Endothelial cell of umbilical vein (primary cell): ENCODE data around the gene SSNA1. TPM values are rescaled to one million over a fixed set of nuclear protein-coding genes. Genes with fewer than 3 reads are reported as not detected.

ENCODE experiments used
- BruUV-seq: library from RNA; stranded (reverse); fragments of 400-500 nt; replicated peaks from 2 replicates; lab custom pipeline; 2021; lab: Mats Ljungman, UMichigan
- CTCF ChIA-PET: fragments of 300-600, 350-600 bp; sonication (Branson Sonifier 250); formaldehyde crosslinking; loops from one replicate; lab custom pipeline; 2021; ENCODE audit warnings: antibody characterized with exemption, inconsistent platforms; lab: Charles Lee
- POLR2A ChIA-PET: fragments of 300-600, 350-600 bp; sonication (Branson Sonifier 250); formaldehyde crosslinking; loops from one replicate; lab custom pipeline; 2021; ENCODE audit warnings: antibody characterized with exemption, inconsistent platforms; lab: Charles Lee
- DNase-seq: peaks from one replicate; pipeline ENCODE4 v3.0.0-alpha.2; 2011; ENCODE audit warnings: low read depth, low spot score
- FAIRE-seq: peaks from 2 replicates; lab custom pipeline; 2011; peaks lifted over from hg19 to GRCh38; lab: Jason Lieb, UNC
- H2AFZ ChIP-seq: 2 replicates; pipeline ENCODE4 v1.6.0; 2012; ENCODE audit warnings: low read depth, low read length, control low read depth, inconsistent platforms
- H3K27ac ChIP-seq: 2 replicates; pipeline ENCODE4 v1.5.1; 2011; ENCODE audit warnings: low read depth, mild to moderate bottlenecking, control low read depth, low read length, moderate library complexity; ENCODE audit not compliant: insufficient read depth
- H3K27me3 ChIP-seq, 2 experiments: 2 replicates each; pipeline versions ENCODE4 v1.6.0 to v1.6.1; 2011; ENCODE audit warnings: low read length in 2 of 2, mixed read lengths in 1 of 2; ENCODE audit not compliant: control insufficient read depth in 2 of 2, insufficient read depth in 2 of 2
- H3K36me3 ChIP-seq, 2 experiments: 2 replicates in 1 of 2; 3 replicates in 1 of 2; pipeline ENCODE4 v1.5.1; 2011; ENCODE audit warnings: low read length in 2 of 2, mild to moderate bottlenecking in 1 of 2, moderate library complexity in 1 of 2; ENCODE audit not compliant: control insufficient read depth in 2 of 2, insufficient read depth in 2 of 2; ENCODE audit errors: extremely low read depth in 1 of 2
- H3K4me1 ChIP-seq: 3 replicates; pipeline ENCODE4 v1.5.1; 2011; ENCODE audit warnings: mild to moderate bottlenecking, low read length; ENCODE audit not compliant: control insufficient read depth, insufficient read depth; ENCODE audit errors: extremely low read depth
- H3K4me2 ChIP-seq: 2 replicates; pipeline ENCODE4 v1.6.1; 2011; ENCODE audit warnings: low read length, control low read depth, mixed read lengths; ENCODE audit not compliant: insufficient read depth
- H3K4me3 ChIP-seq, 3 experiments: fragments of 200-600 bp in 1 of 3; sonication (generic), shearing (Covaris generic) in 1 of 3; replicated peaks in 1 of 3; 2 replicates each; pipeline ENCODE4 v1.5.1; 2011 to 2016; ENCODE audit warnings: control low read depth in 3 of 3, low read length in 3 of 3, mild to moderate bottlenecking in 2 of 3, inconsistent platforms in 1 of 3, low read depth in 1 of 3, moderate library complexity in 1 of 3; ENCODE audit not compliant: insufficient read depth in 1 of 3
- H3K79me2 ChIP-seq: 2 replicates; pipeline ENCODE4 v1.6.0; 2012; ENCODE audit warnings: low read length, inconsistent platforms; ENCODE audit not compliant: control insufficient read depth, insufficient read depth
- H3K9ac ChIP-seq: replicated peaks from 2 replicates; pipeline ENCODE3; 2011; ENCODE audit warnings: low read length, control low read depth; ENCODE audit not compliant: insufficient read depth; ENCODE audit errors: extremely low read depth
- H3K9me1 ChIP-seq: replicated peaks from 3 replicates; pipeline ENCODE4 v1.6.0; 2011; ENCODE audit warnings: mild to moderate bottlenecking, low read length; ENCODE audit not compliant: control insufficient read depth, insufficient read depth; ENCODE audit errors: extremely low read depth
- H3K9me3 ChIP-seq: replicated peaks from 2 replicates; pipeline ENCODE4 v1.5.1; 2012; ENCODE audit warnings: low read length, inconsistent platforms; ENCODE audit not compliant: control insufficient read depth, insufficient read depth
- H4K20me1 ChIP-seq: replicated peaks from 2 replicates; pipeline ENCODE3; 2011; ENCODE audit warnings: mild to moderate bottlenecking, low read length; ENCODE audit not compliant: control insufficient read depth, insufficient read depth; ENCODE audit errors: extremely low read depth
- CTCF ChIP-seq, 2 donors: IDR thresholded peaks; 1 replicate in 1 of 2; 2 replicates in 1 of 2; pipeline ENCODE4 v1.5.1; 2011; ENCODE audit warnings: low read length in 2 of 2, mild to moderate bottlenecking in 2 of 2, moderate library complexity in 2 of 2, control low read depth in 1 of 2, inconsistent platforms in 1 of 2, low read depth in 1 of 2; ENCODE audit not compliant: insufficient read depth in 1 of 2; ENCODE audit errors: extremely low read depth in 1 of 2
- GATA2 ChIP-seq: IDR thresholded peaks from 2 replicates; pipeline ENCODE4 v1.7.0; 2011; ENCODE audit warnings: low read depth, mild to moderate bottlenecking, moderate library complexity, mixed read lengths, low read length; ENCODE audit not compliant: insufficient read length, insufficient read depth
- JUN ChIP-seq: IDR thresholded peaks from 2 replicates; pipeline ENCODE4 v1.6.1; 2011; ENCODE audit warnings: borderline replicate concordance, low read depth; ENCODE audit not compliant: insufficient read length, insufficient read depth
- POLR2AphosphoS5 ChIP-seq: IDR thresholded peaks from 2 replicates; pipeline ENCODE4 v1.6.1; 2012; ENCODE audit warnings: low read depth, mild to moderate bottlenecking, control low read depth, low read length, moderate library complexity; ENCODE audit not compliant: insufficient read depth
- dilution Hi-C: fragments of 300-500 bp; cut with MboI; formaldehyde crosslinking; loops from one replicate; pipeline ENCODE4 v1.15.0; 2019; ENCODE audit warnings: low sequenced_read_pairs; ENCODE audit not compliant: extremely low pct_ligation_motif_present
- intact Hi-C: fragments of 100-400 bp; cut with micrococcal nuclease; formaldehyde crosslinking; loops from one replicate; pipeline ENCODE4 v1.10.0; 2022
- polyA plus RNA-seq, 4 experiments: library from polyadenylated mRNA; depleted of rRNA in 3 of 4; stranded (reverse) in 3 of 4; unstranded in 1 of 4; fragments of >200 nt; gene quantifications; 2 replicates each; pipeline versions ENCODE4 v1.2.1 to v1.2.3, GENCODE V29; 2011 to 2012; ENCODE audit warnings: missing spikeins in 1 of 4
- total RNA-seq: library from RNA; stranded (reverse); gene quantifications from 2 replicates; pipeline ENCODE4 v1.2.3, GENCODE V29; 2021

The SSNA1 gene
- total and polyA plus RNA-seq, 2 donors (not counting 3 experiments of a cell fraction or from before 2014, with no cell fraction given): 89.0 to 146 TPM

GRCh38 chr9:137195525-137196220 is 7.2 kb downstream of the SSNA1 start:
- CTCF ChIA-PET: interaction anchor here (1.3 to 2.0 kb wide), 3 partner anchors 31 to 41 kb away, joined by 3 to 6 read pairs (median 3); partner anchors contain the start of gene RNF224
- H3K36me3 ChIP-seq: peaks cover 0 to 12% of the 10 kb centered on the region in 2 experiments
- intact Hi-C loops (no loop called here), dilution Hi-C loops (no loop called here)
- H3K27me3 ChIP-seq: no peaks in the 10 kb centered on the region
- H3K4me1 ChIP-seq: peaks cover 4% of the 10 kb centered on the region
- no peaks in the 10 kb centered on the region for H3K9me1 ChIP-seq
- no peak overlapping the region for H3K4me3 ChIP-seq
- POLR2A ChIA-PET: no interaction called here
- no peaks in the 10 kb centered on the region for H4K20me1 ChIP-seq
- H3K9ac ChIP-seq: no peak overlapping the region
- no peak for FAIRE-seq
- peaks cover 1% of the 10 kb centered on the region for H3K79me2 ChIP-seq
- H2AFZ ChIP-seq: no peak overlapping the region
- H3K4me2 ChIP-seq: no peak overlapping the region
- H3K9me3 ChIP-seq: no peaks in the 10 kb centered on the region
- no peak for TF ChIP-seq JUN
- TF ChIP-seq POLR2AphosphoS5: no peak
- TF ChIP-seq CTCF (IDR thresholded peaks at IDR 0.05; ENCODE audit: extremely low read depth in 1 of 2, insufficient read depth in 1 of 2, low read depth in 1 of 2, low read length in 2 of 2): no peak
- TF ChIP-seq GATA2: no peak
- no peak overlapping the region for H3K27ac ChIP-seq
- DNase-seq: no peak
- no TSS peak for BruUV-seq
